ENCODE data around the gene NKD1. TPM values are rescaled to one million over a fixed set of nuclear protein-coding genes. Genes with fewer than 3 reads are reported as not detected.

The NKD1 gene
- total RNA-seq, 6 experiments from 2014 or later, result 0.69 to 2.6 (median 2.1) TPM

GRCh38 chr16:50505714-50506542, 42.3 kb upstream of the NKD1 start:
- intact Hi-C loops (cut with DNase I), result no loop called here
- H3K4me1 ChIP-seq, result no peaks in the 10 kb centered on the region
- no peak overlapping the region for H3K27ac ChIP-seq
- H3K4me3 ChIP-seq, result no peak overlapping the region
- no peak for TF ChIP-seq POLR2A (IDR thresholded peaks at IDR 0.05)
- TF ChIP-seq, protein P1, sequence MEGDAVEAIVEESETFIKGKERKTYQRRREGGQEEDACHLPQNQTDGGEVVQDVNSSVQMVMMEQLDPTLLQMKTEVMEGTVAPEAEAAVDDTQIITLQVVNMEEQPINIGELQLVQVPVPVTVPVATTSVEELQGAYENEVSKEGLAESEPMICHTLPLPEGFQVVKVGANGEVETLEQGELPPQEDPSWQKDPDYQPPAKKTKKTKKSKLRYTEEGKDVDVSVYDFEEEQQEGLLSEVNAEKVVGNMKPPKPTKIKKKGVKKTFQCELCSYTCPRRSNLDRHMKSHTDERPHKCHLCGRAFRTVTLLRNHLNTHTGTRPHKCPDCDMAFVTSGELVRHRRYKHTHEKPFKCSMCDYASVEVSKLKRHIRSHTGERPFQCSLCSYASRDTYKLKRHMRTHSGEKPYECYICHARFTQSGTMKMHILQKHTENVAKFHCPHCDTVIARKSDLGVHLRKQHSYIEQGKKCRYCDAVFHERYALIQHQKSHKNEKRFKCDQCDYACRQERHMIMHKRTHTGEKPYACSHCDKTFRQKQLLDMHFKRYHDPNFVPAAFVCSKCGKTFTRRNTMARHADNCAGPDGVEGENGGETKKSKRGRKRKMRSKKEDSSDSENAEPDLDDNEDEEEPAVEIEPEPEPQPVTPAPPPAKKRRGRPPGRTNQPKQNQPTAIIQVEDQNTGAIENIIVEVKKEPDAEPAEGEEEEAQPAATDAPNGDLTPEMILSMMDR (IDR thresholded peaks at IDR 0.05), result no peak
- DNase-seq (no peak), ATAC-seq (no peak)
- no peaks in the 10 kb centered on the region for H3K9me3 ChIP-seq
- H3K27me3 ChIP-seq, result no peaks in the 10 kb centered on the region
- WGBS (ENCODE audit: insufficient coverage, low coverage, low lambda C conversion rate, missing lambda C conversion rate), result 77% methylated on average over 9 of the region's 13 CpGs
- no peaks in the 10 kb centered on the region for H3K36me3 ChIP-seq

DNA sequence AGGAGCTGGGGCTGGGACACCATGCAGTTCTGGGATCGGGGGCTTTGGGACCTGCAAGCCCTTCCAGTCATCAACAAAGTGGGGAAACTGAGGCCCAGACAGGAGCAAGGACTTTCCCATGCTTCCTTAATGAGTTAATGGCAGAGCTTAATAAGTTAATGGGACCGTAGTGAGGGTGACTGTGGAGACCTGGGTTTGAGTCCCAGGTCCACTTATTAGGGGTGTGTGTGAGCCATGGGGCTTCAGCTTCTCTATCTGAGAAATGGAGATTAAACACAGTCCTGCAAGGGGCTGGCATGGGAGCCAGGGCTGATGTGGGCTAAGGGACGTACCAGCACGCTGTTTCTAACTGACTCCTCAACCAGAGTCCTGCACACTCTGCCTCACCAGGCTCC, 41.7 kb upstream of the NKD1 start:
- intact Hi-C loops (cut with DNase I), result no loop called here
- Histone ChIP-seq H3K36me3 (no peaks in the 10 kb centered on the region), H3K4me3 (no peak overlapping the region), H3K9me3 (no peaks in the 10 kb centered on the region), H3K27ac (no peak overlapping the region), H3K27me3 (no peaks in the 10 kb centered on the region), H3K4me1 (no peaks in the 10 kb centered on the region)
- WGBS (ENCODE audit: insufficient coverage, low coverage, low lambda C conversion rate, missing lambda C conversion rate), result 67% methylated on average over 1 of the region's 4 CpGs
- ATAC-seq, result no peak
- no peak for DNase-seq
- no peak for TF ChIP-seq POLR2A (IDR thresholded peaks at IDR 0.05)
- TF ChIP-seq, protein P1 (IDR thresholded peaks at IDR 0.05), result no peak

DNA sequence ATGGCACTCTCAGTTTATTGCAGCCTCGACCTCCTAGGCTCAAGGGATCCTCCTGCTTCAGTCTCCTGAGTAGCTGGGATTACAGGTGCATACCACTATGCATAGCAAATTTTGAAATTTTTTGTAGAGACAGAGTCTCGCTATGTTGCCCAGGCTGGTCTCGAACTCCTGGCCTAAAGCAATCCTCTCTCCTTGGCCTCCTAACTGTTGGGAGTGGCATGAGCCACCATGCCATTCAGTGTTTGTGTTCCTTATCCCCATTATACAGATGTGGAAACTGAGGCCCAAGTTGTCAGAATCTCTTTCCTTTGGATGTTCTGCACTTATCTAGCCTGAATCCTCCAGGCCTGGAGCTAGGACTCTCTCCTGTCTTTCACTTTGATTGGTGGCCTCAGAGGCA, 40.8 kb upstream of the NKD1 start:
- Histone ChIP-seq H3K27ac (no peak overlapping the region), H3K36me3 (no peaks in the 10 kb centered on the region), H3K9me3 (no peaks in the 10 kb centered on the region), H3K4me3 (no peak overlapping the region), H3K4me1 (no peaks in the 10 kb centered on the region), H3K27me3 (no peaks in the 10 kb centered on the region)
- intact Hi-C loops (cut with DNase I), result no loop called here
- TF ChIP-seq, protein P1 (IDR thresholded peaks at IDR 0.05), result no peak
- no peak for TF ChIP-seq POLR2A (IDR thresholded peaks at IDR 0.05)
- ATAC-seq, result no peak
- WGBS (ENCODE audit: insufficient coverage, low coverage, low lambda C conversion rate, missing lambda C conversion rate), result 64% methylated on average over 3 of the region's 3 CpGs
- DNase-seq, result no peak

- H3K27me3 ChIP-seq, result no peaks in the 10 kb centered on the region
- DNase-seq, result peak in 1 of 3 donors; percentile 42
- intact Hi-C loops (cut with DNase I), result no loop called here
- H3K4me1 ChIP-seq, result no peaks in the 10 kb centered on the region
- no peak overlapping the region for H3K27ac ChIP-seq
- no peak overlapping the region for H3K4me3 ChIP-seq
- WGBS (ENCODE audit: insufficient coverage, low coverage, low lambda C conversion rate, missing lambda C conversion rate), result 53% methylated on average over 10 of the region's 10 CpGs
- TF ChIP-seq, protein P1 (IDR thresholded peaks at IDR 0.05), result peak; percentile 37 to 69 (median 44)
- TF ChIP-seq POLR2A (IDR thresholded peaks at IDR 0.05), result no peak
- no peaks in the 10 kb centered on the region for H3K36me3 ChIP-seq
- peak in 1 of 4 donors; percentile 47 for ATAC-seq
- H3K9me3 ChIP-seq, result no peaks in the 10 kb centered on the region
These were observed 38.5 kb upstream of the NKD1 start for GRCh38 chr16:50509521-50510341.
